ENCODE measurements around the gene ADAMTSL2.

ADAMTSL2 gene

DNA sequence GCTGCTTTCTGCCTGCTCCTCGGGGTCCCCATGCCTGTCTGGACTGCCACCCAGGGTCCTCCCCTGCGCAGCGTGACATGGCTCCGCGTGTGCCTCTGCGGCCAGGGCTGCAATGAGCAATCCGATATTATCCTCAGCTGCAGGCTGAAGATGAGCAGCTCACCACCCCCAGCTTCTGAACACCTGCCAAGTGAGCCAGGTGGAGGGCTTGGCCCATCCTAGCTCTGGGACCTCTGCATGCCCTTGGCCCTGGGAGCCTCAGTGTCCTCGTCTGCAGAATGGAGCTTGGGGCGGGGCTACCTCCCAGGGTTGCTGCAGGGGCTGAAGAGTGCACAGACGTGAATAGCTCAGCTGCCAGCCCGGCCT lies 5.6 kb upstream of the ADAMTSL2 start:
- Histone ChIP-seq H3K27ac (ENCODE audit: low read depth, low read length) (no peak overlapping the region), H3K27me3 (ENCODE audit: control insufficient read depth, low read length) (peaks cover 7% of the 10 kb centered on the region), H3K4me1 (ENCODE audit: control insufficient read depth, low read length) (peaks cover 9% of the 10 kb centered on the region), H3F3A (ENCODE audit: control insufficient read depth, insufficient read depth) (no peaks in the 10 kb centered on the region), H3K9me3 (ENCODE audit: control insufficient read depth, insufficient read depth, low read length) (no peaks in the 10 kb centered on the region), H3K4me2 (ENCODE audit: low read length) (no peak overlapping the region), H3K79me2 (ENCODE audit: control insufficient read depth, low read length) (no peaks in the 10 kb centered on the region), H3K9me2 (replicated peaks; ENCODE audit: control insufficient read depth, low read length) (no peaks in the 10 kb centered on the region), H4K20me1 (ENCODE audit: control insufficient read depth, insufficient read depth, low read depth, low read length) (no peaks in the 10 kb centered on the region), H3K36me3 (ENCODE audit: control insufficient read depth, low read length) (no peaks in the 10 kb centered on the region), H3K4me3 (ENCODE audit: low read length) (no peak overlapping the region)
- no peak for TF ChIP-seq EZH2phosphoT487 (IDR thresholded peaks at IDR 0.05; ENCODE audit: borderline replicate concordance, low read length)
- TF ChIP-seq, protein P1, sequence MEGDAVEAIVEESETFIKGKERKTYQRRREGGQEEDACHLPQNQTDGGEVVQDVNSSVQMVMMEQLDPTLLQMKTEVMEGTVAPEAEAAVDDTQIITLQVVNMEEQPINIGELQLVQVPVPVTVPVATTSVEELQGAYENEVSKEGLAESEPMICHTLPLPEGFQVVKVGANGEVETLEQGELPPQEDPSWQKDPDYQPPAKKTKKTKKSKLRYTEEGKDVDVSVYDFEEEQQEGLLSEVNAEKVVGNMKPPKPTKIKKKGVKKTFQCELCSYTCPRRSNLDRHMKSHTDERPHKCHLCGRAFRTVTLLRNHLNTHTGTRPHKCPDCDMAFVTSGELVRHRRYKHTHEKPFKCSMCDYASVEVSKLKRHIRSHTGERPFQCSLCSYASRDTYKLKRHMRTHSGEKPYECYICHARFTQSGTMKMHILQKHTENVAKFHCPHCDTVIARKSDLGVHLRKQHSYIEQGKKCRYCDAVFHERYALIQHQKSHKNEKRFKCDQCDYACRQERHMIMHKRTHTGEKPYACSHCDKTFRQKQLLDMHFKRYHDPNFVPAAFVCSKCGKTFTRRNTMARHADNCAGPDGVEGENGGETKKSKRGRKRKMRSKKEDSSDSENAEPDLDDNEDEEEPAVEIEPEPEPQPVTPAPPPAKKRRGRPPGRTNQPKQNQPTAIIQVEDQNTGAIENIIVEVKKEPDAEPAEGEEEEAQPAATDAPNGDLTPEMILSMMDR (IDR thresholded peaks at IDR 0.05; ENCODE audit: low read depth, low read length, poor library complexity, severe bottlenecking) = no peak

DNA sequence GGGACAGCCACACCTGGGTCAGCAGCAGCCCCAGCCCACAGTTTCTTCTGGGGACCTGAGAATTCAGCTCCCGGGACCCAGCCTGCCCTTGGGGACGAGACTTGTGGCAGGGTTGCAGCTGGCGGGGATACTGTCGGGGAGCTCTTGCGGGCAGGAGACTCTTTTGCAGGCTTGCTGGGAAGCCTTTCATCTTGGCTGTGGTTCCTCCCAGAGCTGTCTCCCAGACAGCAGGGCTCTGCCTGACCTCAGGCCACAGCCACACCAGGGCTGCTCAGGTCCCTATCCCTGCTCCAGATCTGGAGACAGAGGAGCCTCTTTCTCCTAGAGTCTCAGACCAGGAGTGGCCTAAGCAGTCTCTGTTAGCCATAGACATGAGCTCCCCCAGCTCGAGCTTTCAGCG lies 5.0 kb upstream of the ADAMTSL2 start:
- H3K27ac ChIP-seq (ENCODE audit: low read depth, low read length) = no peak overlapping the region
- H3K79me2 ChIP-seq (ENCODE audit: control insufficient read depth, low read length) = no peaks in the 10 kb centered on the region
- H4K20me1 ChIP-seq (ENCODE audit: control insufficient read depth, insufficient read depth, low read depth, low read length) = no peaks in the 10 kb centered on the region
- no peaks in the 10 kb centered on the region for H3K36me3 ChIP-seq (ENCODE audit: control insufficient read depth, low read length)
- no peak overlapping the region for H3K4me2 ChIP-seq (ENCODE audit: low read length)
- H3K4me3 ChIP-seq (ENCODE audit: low read length) = no peak overlapping the region
- peaks cover 9% of the 10 kb centered on the region for H3K4me1 ChIP-seq (ENCODE audit: control insufficient read depth, low read length)
- no peaks in the 10 kb centered on the region for H3K9me2 ChIP-seq (replicated peaks; ENCODE audit: control insufficient read depth, low read length)
- peaks cover 13% of the 10 kb centered on the region for H3K27me3 ChIP-seq (ENCODE audit: control insufficient read depth, low read length)
- TF ChIP-seq EZH2phosphoT487 (IDR thresholded peaks at IDR 0.05; ENCODE audit: borderline replicate concordance, low read length) = no peak
- TF ChIP-seq, protein P1 (IDR thresholded peaks at IDR 0.05; ENCODE audit: low read depth, low read length, poor library complexity, severe bottlenecking) = no peak
- no peaks in the 10 kb centered on the region for H3K9me3 ChIP-seq (ENCODE audit: control insufficient read depth, insufficient read depth, low read length)
- H3F3A ChIP-seq (ENCODE audit: control insufficient read depth, insufficient read depth) = no peaks in the 10 kb centered on the region

DNA sequence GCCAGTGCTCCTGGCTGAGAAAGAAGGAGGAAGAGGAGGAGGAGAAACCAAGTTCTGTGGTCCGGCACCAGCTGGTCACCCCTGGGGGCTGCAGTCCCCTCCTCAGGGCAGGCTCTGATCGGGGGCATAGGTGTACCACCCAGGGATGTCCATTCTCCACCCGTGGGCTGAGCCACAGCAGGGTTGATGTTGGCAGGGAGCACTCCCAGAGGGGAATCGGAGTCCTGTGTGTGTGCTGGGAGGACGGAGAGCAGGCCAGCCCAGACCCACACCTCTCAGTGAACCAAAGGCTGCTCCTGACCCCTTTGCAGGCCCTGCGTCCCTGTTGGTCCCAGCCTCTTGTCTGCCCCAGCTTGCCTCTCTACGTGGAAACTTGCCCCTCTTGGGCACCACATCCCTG lies 4.6 kb upstream of the ADAMTSL2 start:
- no peaks in the 10 kb centered on the region for H4K20me1 ChIP-seq (ENCODE audit: control insufficient read depth, insufficient read depth, low read depth, low read length)
- peaks cover 17% of the 10 kb centered on the region for H3K27me3 ChIP-seq (ENCODE audit: control insufficient read depth, low read length)
- H3K4me1 ChIP-seq (ENCODE audit: control insufficient read depth, low read length) = peaks cover 9% of the 10 kb centered on the region
- H3K9me3 ChIP-seq (ENCODE audit: control insufficient read depth, insufficient read depth, low read length) = no peaks in the 10 kb centered on the region
- no peak overlapping the region for H3K4me3 ChIP-seq (ENCODE audit: low read length)
- no peaks in the 10 kb centered on the region for H3K9me2 ChIP-seq (replicated peaks; ENCODE audit: control insufficient read depth, low read length)
- TF ChIP-seq, protein P1 (IDR thresholded peaks at IDR 0.05; ENCODE audit: low read depth, low read length, poor library complexity, severe bottlenecking) = no peak
- no peak for TF ChIP-seq EZH2phosphoT487 (IDR thresholded peaks at IDR 0.05; ENCODE audit: borderline replicate concordance, low read length)
- H3K36me3 ChIP-seq (ENCODE audit: control insufficient read depth, low read length) = no peaks in the 10 kb centered on the region
- no peaks in the 10 kb centered on the region for H3F3A ChIP-seq (ENCODE audit: control insufficient read depth, insufficient read depth)
- H3K4me2 ChIP-seq (ENCODE audit: low read length) = no peak overlapping the region
- H3K27ac ChIP-seq (ENCODE audit: low read depth, low read length) = no peak overlapping the region
- no peaks in the 10 kb centered on the region for H3K79me2 ChIP-seq (ENCODE audit: control insufficient read depth, low read length)

DNA sequence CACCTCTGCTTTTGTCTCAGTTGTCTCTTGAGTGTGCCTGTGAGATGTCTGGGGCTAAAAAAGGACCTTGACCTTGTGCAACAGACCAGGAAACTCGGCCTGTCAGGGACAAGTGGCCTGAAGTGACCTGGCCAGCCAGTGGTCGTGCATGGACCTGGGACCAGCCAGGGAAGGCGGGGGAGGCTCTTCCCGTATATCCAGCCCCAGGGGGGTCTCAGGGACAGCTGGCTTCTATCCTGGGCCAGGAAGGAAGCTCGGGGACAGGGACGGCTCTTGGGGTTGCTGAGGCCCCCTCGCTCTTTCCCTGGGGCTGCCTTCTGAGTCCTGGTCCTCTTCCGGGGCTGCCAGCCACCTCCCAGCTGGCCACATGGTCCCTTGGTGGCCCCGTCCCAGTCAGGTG lies 3.2 kb upstream of the ADAMTSL2 start:
- Histone ChIP-seq H3F3A (ENCODE audit: control insufficient read depth, insufficient read depth) (no peaks in the 10 kb centered on the region), H3K36me3 (ENCODE audit: control insufficient read depth, low read length) (no peaks in the 10 kb centered on the region), H3K27me3 (ENCODE audit: control insufficient read depth, low read length) (peaks cover 23% of the 10 kb centered on the region), H3K4me1 (ENCODE audit: control insufficient read depth, low read length) (peaks cover 9% of the 10 kb centered on the region), H4K20me1 (ENCODE audit: control insufficient read depth, insufficient read depth, low read depth, low read length) (no peaks in the 10 kb centered on the region), H3K4me2 (ENCODE audit: low read length) (no peak overlapping the region), H3K9me3 (ENCODE audit: control insufficient read depth, insufficient read depth, low read length) (no peaks in the 10 kb centered on the region), H3K4me3 (ENCODE audit: low read length) (no peak overlapping the region), H3K27ac (ENCODE audit: low read depth, low read length) (no peak overlapping the region), H3K9me2 (replicated peaks; ENCODE audit: control insufficient read depth, low read length) (no peaks in the 10 kb centered on the region), H3K79me2 (ENCODE audit: control insufficient read depth, low read length) (no peaks in the 10 kb centered on the region)
- TF ChIP-seq, protein P1 (IDR thresholded peaks at IDR 0.05; ENCODE audit: low read depth, low read length, poor library complexity, severe bottlenecking) = no peak
- TF ChIP-seq EZH2phosphoT487 (IDR thresholded peaks at IDR 0.05; ENCODE audit: borderline replicate concordance, low read length) = no peak

Measured in DOHH2 (cell line).